OCI-LY7 (cell line): ENCODE data around the gene HSD11B1L.

Source experiments
- EZH2phosphoT487 ChIP-seq: fragments of 200-600 bp; sonication (generic); IDR thresholded peaks from 2 replicates; pipeline ENCODE4 v1.6.1; 2018; ENCODE audit warnings: low read depth, borderline replicate concordance, mild to moderate bottlenecking, mixed run types, antibody characterized with exemption, low read length, moderate library complexity, mixed read lengths
- TF ChIP-seq, protein P1 (sequence below): fragments of 200-600 bp; sonication (generic); conservative IDR thresholded peaks from 2 replicates; pipeline ENCODE4 v1.5.1; 2014; ENCODE audit warnings: mild to moderate bottlenecking, antibody characterized with exemption, low read length, moderate library complexity, mixed read lengths

DNA sequence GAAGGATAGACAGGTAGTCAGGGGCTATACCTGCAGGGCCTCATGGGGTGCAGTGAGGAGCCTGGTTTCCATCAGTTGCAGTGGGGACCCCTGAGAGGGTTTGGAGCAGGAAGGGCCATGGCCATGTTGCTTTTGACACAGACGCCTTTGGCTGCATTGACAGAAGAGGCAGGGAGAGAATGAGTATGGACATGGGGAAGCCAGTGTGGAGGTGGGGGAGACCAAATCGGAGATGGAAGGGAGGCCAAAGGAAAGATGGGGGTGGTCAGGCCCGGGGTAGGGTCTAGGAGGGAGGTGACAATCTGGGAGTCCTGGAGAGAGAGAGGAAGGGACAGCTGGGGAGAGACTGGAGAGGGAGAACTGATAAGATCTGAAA, 1.3 kb downstream of the HSD11B1L start:
- TF ChIP-seq, protein P1, sequence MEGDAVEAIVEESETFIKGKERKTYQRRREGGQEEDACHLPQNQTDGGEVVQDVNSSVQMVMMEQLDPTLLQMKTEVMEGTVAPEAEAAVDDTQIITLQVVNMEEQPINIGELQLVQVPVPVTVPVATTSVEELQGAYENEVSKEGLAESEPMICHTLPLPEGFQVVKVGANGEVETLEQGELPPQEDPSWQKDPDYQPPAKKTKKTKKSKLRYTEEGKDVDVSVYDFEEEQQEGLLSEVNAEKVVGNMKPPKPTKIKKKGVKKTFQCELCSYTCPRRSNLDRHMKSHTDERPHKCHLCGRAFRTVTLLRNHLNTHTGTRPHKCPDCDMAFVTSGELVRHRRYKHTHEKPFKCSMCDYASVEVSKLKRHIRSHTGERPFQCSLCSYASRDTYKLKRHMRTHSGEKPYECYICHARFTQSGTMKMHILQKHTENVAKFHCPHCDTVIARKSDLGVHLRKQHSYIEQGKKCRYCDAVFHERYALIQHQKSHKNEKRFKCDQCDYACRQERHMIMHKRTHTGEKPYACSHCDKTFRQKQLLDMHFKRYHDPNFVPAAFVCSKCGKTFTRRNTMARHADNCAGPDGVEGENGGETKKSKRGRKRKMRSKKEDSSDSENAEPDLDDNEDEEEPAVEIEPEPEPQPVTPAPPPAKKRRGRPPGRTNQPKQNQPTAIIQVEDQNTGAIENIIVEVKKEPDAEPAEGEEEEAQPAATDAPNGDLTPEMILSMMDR: no peak
- no peak for TF ChIP-seq EZH2phosphoT487
